Keratinocyte (primary cell): ENCODE data around the gene DNAJC27.

Experiments used
- CTCF ChIP-seq, 3 experiments: IDR thresholded peaks in 1 of 3; conservative IDR thresholded peaks in 1 of 3; optimal IDR thresholded peaks in 1 of 3; 2 replicates in 2 of 3; 3 replicates in 1 of 3; pipeline versions ENCODE3 to v1.5.1; 2011; ENCODE audit warnings: low read length in 3 of 3, mild to moderate bottlenecking in 3 of 3, moderate library complexity in 2 of 3, control low read depth in 1 of 3, inconsistent platforms in 1 of 3; ENCODE audit not compliant: insufficient read depth in 2 of 3; ENCODE audit errors: extremely low read depth in 1 of 3
- EZH2 ChIP-seq: IDR thresholded peaks from one replicate; pipeline ENCODE4 v1.6.1; 2012; ENCODE audit warnings: inconsistent platforms, mild to moderate bottlenecking, low read length, moderate library complexity

GRCh38 chr2:24939353-24939752 lies 32.4 kb downstream of the DNAJC27 start:
- TF ChIP-seq CTCF (optimal IDR thresholded peaks at IDR 0.05 in 1 of 3, IDR thresholded peaks at IDR 0.05 in 1 of 3, conservative IDR thresholded peaks at IDR 0.05 in 1 of 3; ENCODE audit: extremely low read depth in 1 of 3, insufficient read depth in 2 of 3, low read length in 3 of 3) (no peak), EZH2 (no peak)
